ENCODE results near the gene TOB1. TPM values are rescaled to one million over a fixed set of nuclear protein-coding genes. Genes with fewer than 3 reads are reported as not detected.

TOB1 gene
- total RNA-seq, 4 donors from 2014 or later: 151 to 255 (median 174) TPM

GRCh38 chr17:50853781-50854180 lies 12.4 kb downstream of the TOB1 start:
- H3K27me3 ChIP-seq: no peaks in the 10 kb centered on the region
- no peak for DNase-seq (ENCODE audit: low spot score in 2 of 2)
- H3K4me3 ChIP-seq: no peak overlapping the region
- H3K27ac ChIP-seq: no peak overlapping the region
- H3K9me3 ChIP-seq: no peaks in the 10 kb centered on the region
- 90% methylated on average over 6 of the region's 6 CpGs for WGBS
- peaks cover 18% of the 10 kb centered on the region for H3K4me1 ChIP-seq
- TF ChIP-seq POLR2A (IDR thresholded peaks at IDR 0.05) (no peak), POLR2AphosphoS5 (IDR thresholded peaks at IDR 0.05) (no peak), EP300 (IDR thresholded peaks at IDR 0.05) (no peak)
- TF ChIP-seq, protein P1, sequence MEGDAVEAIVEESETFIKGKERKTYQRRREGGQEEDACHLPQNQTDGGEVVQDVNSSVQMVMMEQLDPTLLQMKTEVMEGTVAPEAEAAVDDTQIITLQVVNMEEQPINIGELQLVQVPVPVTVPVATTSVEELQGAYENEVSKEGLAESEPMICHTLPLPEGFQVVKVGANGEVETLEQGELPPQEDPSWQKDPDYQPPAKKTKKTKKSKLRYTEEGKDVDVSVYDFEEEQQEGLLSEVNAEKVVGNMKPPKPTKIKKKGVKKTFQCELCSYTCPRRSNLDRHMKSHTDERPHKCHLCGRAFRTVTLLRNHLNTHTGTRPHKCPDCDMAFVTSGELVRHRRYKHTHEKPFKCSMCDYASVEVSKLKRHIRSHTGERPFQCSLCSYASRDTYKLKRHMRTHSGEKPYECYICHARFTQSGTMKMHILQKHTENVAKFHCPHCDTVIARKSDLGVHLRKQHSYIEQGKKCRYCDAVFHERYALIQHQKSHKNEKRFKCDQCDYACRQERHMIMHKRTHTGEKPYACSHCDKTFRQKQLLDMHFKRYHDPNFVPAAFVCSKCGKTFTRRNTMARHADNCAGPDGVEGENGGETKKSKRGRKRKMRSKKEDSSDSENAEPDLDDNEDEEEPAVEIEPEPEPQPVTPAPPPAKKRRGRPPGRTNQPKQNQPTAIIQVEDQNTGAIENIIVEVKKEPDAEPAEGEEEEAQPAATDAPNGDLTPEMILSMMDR (IDR thresholded peaks at IDR 0.05): no peak
- no peaks in the 10 kb centered on the region for H3K36me3 ChIP-seq

GRCh38 chr17:50853015-50853615 lies 13.0 kb downstream of the TOB1 start:
- Histone ChIP-seq H3K9me3 (no peaks in the 10 kb centered on the region), H3K36me3 (no peaks in the 10 kb centered on the region), H3K4me1 (peaks cover 18% of the 10 kb centered on the region), H3K4me3 (no peak overlapping the region), H3K27me3 (no peaks in the 10 kb centered on the region), H3K27ac (no peak overlapping the region)
- TF ChIP-seq, protein P1 (IDR thresholded peaks at IDR 0.05): no peak
- TF ChIP-seq POLR2A (IDR thresholded peaks at IDR 0.05): no peak
- no peak for TF ChIP-seq POLR2AphosphoS5 (IDR thresholded peaks at IDR 0.05)
- TF ChIP-seq EP300 (IDR thresholded peaks at IDR 0.05): no peak
- WGBS: 85% methylated on average over 6 of the region's 6 CpGs
- no peak for DNase-seq (ENCODE audit: low spot score in 2 of 2)

GRCh38 chr17:50850640-50851039 lies 15.5 kb downstream of the TOB1 start:
- DNase-seq (ENCODE audit: low spot score in 2 of 2): no peak
- TF ChIP-seq EP300 (IDR thresholded peaks at IDR 0.05) (no peak), POLR2AphosphoS5 (IDR thresholded peaks at IDR 0.05) (no peak), POLR2A (IDR thresholded peaks at IDR 0.05) (no peak)
- TF ChIP-seq, protein P1 (IDR thresholded peaks at IDR 0.05): no peak
- WGBS: 52% methylated on average over 7 of the region's 7 CpGs

DNA sequence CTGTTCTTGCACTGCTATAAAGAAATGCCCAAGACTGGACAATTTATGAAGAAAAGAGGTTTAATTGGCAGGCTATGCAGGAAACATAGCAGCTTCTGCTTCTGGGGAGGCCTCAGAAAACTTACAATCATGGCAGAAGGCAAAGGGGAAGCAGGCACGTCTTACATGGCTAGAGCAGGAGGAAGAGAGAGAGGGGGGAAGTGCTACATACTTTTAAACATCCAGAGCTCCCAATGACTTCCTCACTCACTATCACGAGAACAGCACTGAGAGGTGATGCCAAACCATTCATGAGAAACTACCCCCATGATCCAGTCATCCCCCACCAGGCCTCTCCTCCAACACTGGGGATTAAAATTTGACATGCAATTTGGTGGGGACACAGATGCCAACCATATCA lies 17.4 kb downstream of the TOB1 start:
- WGBS: 69% methylated on average over 2 of the region's 2 CpGs
- no peaks in the 10 kb centered on the region for H3K36me3 ChIP-seq
- TF ChIP-seq EP300 (IDR thresholded peaks at IDR 0.05): no peak
- TF ChIP-seq, protein P1 (IDR thresholded peaks at IDR 0.05): no peak
- TF ChIP-seq POLR2AphosphoS5 (IDR thresholded peaks at IDR 0.05): no peak
- no peak for TF ChIP-seq POLR2A (IDR thresholded peaks at IDR 0.05)
- H3K9me3 ChIP-seq: no peaks in the 10 kb centered on the region
- DNase-seq (ENCODE audit: low spot score in 2 of 2): peak in 1 of 2 donors; percentile 32
- H3K27me3 ChIP-seq: no peaks in the 10 kb centered on the region
- no peak overlapping the region for H3K4me3 ChIP-seq
- H3K27ac ChIP-seq: no peak overlapping the region
- peaks cover 32% of the 10 kb centered on the region for H3K4me1 ChIP-seq

More at GRCh38 chr17:50850640-50851039, 15.5 kb downstream of the TOB1 start:
- no peaks in the 10 kb centered on the region for H3K36me3 ChIP-seq
- H3K27ac ChIP-seq: no peak overlapping the region
- no peak overlapping the region for H3K4me3 ChIP-seq
- no peaks in the 10 kb centered on the region for H3K27me3 ChIP-seq
- peaks cover 18% of the 10 kb centered on the region for H3K4me1 ChIP-seq
- no peaks in the 10 kb centered on the region for H3K9me3 ChIP-seq

DNA sequence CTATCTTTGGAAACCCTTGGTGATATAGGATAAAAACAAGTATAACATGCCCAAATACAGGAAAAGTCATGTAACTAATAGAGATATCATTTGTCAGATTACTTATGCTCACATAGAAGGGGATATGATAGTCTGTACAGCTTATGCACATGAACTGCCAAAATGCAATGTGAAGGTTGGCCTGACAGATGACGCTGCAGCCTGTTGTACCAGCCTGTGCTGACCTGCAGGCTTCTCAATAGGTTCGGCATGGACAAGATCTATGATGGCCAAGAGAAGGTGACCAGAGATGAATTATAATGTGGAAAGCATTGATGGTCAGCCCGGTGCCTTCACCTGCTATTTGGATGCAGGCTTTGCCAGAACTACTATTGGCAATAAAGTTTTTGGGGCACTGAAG lies 18.1 kb downstream of the TOB1 start:
- H3K4me1 ChIP-seq: peaks cover 32% of the 10 kb centered on the region
- H3K4me3 ChIP-seq: no peak overlapping the region
- no peaks in the 10 kb centered on the region for H3K27me3 ChIP-seq
- H3K9me3 ChIP-seq: no peaks in the 10 kb centered on the region
- TF ChIP-seq EP300 (IDR thresholded peaks at IDR 0.05) (no peak), POLR2A (IDR thresholded peaks at IDR 0.05) (no peak), POLR2AphosphoS5 (IDR thresholded peaks at IDR 0.05) (no peak)
- TF ChIP-seq, protein P1 (IDR thresholded peaks at IDR 0.05): no peak
- DNase-seq (ENCODE audit: low spot score in 2 of 2): peak in 1 of 2 donors; percentile 33
- H3K27ac ChIP-seq: no peak overlapping the region
- H3K36me3 ChIP-seq: no peaks in the 10 kb centered on the region
- WGBS: 81% methylated on average over 3 of the region's 3 CpGs
